ENCODE results near the gene TUBGCP6.

Gene TUBGCP6

GRCh38 chr22:50169774-50170341, 75.0 kb downstream of the TUBGCP6 start:
- TF ChIP-seq POLR2AphosphoS5 (IDR thresholded peaks at IDR 0.05; ENCODE audit: low read depth, low read length) (no peak), FOXP2 (optimal IDR thresholded peaks at IDR 0.05; ENCODE audit: borderline replicate concordance, extremely low read depth, extremely low read length, insufficient read depth) (peak; percentile 54)

DNA sequence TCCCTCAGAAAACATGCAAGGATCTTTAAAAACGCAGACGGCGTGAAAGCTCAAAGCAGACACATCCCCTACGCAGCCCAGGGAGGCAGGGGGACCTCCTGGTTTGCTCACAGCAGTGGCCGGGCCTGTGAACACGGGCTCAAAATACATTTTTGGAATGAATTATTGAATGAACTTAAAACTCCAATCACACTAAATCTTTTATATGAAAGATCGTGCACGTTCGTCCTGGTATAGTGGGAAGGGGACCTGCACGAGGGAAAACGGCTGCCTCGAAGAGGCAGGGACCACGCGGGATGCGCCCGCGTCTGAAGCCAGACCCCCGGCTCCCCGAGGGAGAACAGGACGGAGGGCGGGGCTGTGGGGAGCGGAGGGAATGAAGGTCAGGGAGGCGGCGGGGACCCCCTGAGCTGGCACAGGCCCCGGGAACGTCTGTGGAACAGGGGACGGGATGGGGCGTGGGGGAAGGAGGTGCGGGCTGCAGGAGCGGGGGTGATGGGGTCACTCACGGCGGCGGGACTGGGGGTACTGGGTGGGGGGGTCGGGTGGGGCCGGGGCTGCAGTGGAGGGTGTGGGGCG, 75.6 kb downstream of the TUBGCP6 start:
- no peak for TF ChIP-seq TAF1 (IDR thresholded peaks at IDR 0.05; ENCODE audit: borderline replicate concordance, insufficient read depth, low read length)
- TF ChIP-seq FOXP2 (optimal IDR thresholded peaks at IDR 0.05; ENCODE audit: borderline replicate concordance, extremely low read depth, extremely low read length, insufficient read depth): no peak
- TF ChIP-seq POLR2AphosphoS5 (IDR thresholded peaks at IDR 0.05; ENCODE audit: low read depth, low read length): no peak
- TF ChIP-seq, protein P1, sequence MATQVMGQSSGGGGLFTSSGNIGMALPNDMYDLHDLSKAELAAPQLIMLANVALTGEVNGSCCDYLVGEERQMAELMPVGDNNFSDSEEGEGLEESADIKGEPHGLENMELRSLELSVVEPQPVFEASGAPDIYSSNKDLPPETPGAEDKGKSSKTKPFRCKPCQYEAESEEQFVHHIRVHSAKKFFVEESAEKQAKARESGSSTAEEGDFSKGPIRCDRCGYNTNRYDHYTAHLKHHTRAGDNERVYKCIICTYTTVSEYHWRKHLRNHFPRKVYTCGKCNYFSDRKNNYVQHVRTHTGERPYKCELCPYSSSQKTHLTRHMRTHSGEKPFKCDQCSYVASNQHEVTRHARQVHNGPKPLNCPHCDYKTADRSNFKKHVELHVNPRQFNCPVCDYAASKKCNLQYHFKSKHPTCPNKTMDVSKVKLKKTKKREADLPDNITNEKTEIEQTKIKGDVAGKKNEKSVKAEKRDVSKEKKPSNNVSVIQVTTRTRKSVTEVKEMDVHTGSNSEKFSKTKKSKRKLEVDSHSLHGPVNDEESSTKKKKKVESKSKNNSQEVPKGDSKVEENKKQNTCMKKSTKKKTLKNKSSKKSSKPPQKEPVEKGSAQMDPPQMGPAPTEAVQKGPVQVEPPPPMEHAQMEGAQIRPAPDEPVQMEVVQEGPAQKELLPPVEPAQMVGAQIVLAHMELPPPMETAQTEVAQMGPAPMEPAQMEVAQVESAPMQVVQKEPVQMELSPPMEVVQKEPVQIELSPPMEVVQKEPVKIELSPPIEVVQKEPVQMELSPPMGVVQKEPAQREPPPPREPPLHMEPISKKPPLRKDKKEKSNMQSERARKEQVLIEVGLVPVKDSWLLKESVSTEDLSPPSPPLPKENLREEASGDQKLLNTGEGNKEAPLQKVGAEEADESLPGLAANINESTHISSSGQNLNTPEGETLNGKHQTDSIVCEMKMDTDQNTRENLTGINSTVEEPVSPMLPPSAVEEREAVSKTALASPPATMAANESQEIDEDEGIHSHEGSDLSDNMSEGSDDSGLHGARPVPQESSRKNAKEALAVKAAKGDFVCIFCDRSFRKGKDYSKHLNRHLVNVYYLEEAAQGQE (IDR thresholded peaks at IDR 0.05; ENCODE audit: insufficient read depth in 1 of 2, low read depth in 2 of 2, low read length in 2 of 2): no peak
- TF ChIP-seq SIN3A (IDR thresholded peaks at IDR 0.05; ENCODE audit: borderline replicate concordance, insufficient read depth, low read length): no peak

DNA sequence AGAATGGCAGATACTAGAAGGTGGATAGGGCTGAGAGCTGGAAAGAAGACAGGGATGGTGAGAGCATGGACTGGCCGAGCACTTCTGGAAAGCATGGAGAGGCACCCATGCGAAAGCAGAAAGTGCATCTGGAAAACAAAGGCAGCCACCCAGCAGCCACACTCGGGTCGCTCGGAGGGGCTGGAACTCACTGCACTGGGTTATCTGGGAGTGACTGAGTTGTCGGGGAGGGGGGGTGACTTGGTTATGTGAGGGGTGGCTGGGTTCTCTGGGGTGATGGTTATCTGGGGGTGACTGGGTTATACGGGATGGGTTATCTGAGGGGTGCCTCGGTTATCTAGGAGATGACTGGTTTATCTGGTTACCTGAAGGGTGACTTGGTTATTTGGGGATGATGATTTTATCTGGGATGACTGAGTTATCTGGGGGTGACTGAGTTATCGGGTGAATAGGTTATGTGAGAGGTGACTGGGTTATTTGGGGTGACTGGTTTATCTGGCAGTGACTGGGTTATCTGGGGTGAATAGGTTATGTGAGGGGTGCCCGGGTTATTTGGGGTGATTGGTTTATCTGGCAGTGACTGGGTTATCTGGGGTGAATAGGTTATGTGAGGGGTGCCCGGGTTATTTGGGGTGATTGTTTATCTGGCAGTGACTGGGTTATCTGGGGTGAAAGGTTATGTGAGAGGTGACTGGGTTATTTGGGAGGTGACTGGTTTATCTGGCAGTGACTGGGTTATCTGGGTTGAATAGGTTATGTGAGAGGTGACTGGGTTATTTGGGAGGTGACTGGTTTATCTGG, 76.9 kb downstream of the TUBGCP6 start:
- TF ChIP-seq FOXP2 (optimal IDR thresholded peaks at IDR 0.05; ENCODE audit: borderline replicate concordance, extremely low read depth, extremely low read length, insufficient read depth): no peak
- TF ChIP-seq SIN3A (IDR thresholded peaks at IDR 0.05; ENCODE audit: borderline replicate concordance, insufficient read depth, low read length): no peak
- no peak for TF ChIP-seq POLR2AphosphoS5 (IDR thresholded peaks at IDR 0.05; ENCODE audit: low read depth, low read length)
- TF ChIP-seq, protein P1 (IDR thresholded peaks at IDR 0.05; ENCODE audit: insufficient read depth in 1 of 2, low read depth in 2 of 2, low read length in 2 of 2): no peak
- no peak for TF ChIP-seq TAF1 (IDR thresholded peaks at IDR 0.05; ENCODE audit: borderline replicate concordance, insufficient read depth, low read length)
